Activated naive CD8-positive, alpha-beta T cell treated with anti-CD3 and anti-CD28 coated beads, Interleukin-2, amount 10 ng/mL, durations not matched to agents 7 days and 5 days (primary cell): ENCODE measurements around the gene AP3B1. TPM values are rescaled to one million over a fixed set of nuclear protein-coding genes. Genes with fewer than 3 reads are reported as not detected.

ENCODE experiments used
- ATAC-seq: fragments of 150-1000 bp; cut with Tn5 transposase; one replicate; pipeline ENCODE4 v1.10.0; 2021; ENCODE audit warnings: low read depth, moderate library complexity
- POLR2A ChIA-PET: fragments of 350-600 bp; sonication (Branson Sonifier 250); formaldehyde crosslinking; loops from one replicate; lab custom pipeline; 2021; ENCODE audit warnings: antibody characterized with exemption; lab: Charles Lee
- DNase-seq: peaks from one replicate; pipeline ENCODE4 v3.0.0; 2021
- H3K27ac Mint-ChIP-seq: one replicate; pipeline ENCODE4 v1.8.0; 2022; ENCODE audit warnings: mild to moderate bottlenecking, mixed read lengths
- H3K27me3 Mint-ChIP-seq: one replicate; pipeline ENCODE4 v1.8.0; 2022; ENCODE audit warnings: mild to moderate bottlenecking, moderate library complexity, mixed read lengths
- H3K36me3 Mint-ChIP-seq: one replicate; pipeline ENCODE4 v1.8.0; 2021; ENCODE audit warnings: mild to moderate bottlenecking, mixed read lengths
- H3K4me1 Mint-ChIP-seq: one replicate; pipeline ENCODE4 v1.8.0; 2021; ENCODE audit warnings: mixed read lengths
- H3K4me3 Mint-ChIP-seq: one replicate; pipeline ENCODE4 v1.8.0; 2022; ENCODE audit warnings: mild to moderate bottlenecking, moderate library complexity, mixed read lengths
- H3K9me3 Mint-ChIP-seq: one replicate; pipeline ENCODE4 v1.8.0; 2021; ENCODE audit warnings: mixed read lengths
- total RNA-seq, 2 experiments: library from RNA; stranded (reverse); gene quantifications; one replicate each; pipeline ENCODE4 v1.2.3, GENCODE V29; 2021

AP3B1 gene
- total RNA-seq, 2 experiments from 2014 or later: 39.0 to 41.4 TPM

DNA sequence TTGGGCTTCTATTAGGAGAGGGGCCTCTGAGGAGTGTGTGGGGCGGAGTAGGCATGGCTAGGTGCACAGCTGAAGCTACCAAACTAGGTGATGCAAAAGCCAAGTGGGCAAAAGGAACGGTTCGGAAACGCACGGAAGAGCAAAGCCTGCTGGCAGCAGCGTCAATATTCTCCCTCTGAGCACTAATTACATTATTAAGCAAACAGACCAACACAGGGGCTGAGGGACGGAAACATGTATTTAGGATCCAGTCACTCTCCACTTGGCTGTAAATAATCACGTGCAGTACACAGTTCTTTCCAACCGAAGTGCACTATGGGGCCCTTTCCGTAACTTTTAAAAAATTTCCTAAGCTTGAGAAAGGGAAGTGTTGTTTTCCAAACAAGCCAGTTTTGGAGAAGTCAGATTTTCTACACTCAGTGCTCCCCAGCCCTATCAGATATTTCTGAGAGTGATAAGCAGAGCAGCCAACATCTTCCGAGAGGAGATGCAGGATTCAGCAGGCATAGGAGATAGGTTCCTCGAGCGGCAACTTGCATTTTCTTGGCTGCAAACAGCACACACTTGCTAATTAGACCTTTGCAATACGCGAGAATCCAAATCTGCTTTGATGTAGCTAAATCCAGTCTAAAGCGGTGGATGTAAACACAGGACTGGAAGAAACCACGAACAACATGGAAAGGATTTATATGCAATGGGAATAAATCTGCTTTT is 301.2 kb downstream of the AP3B1 start:
- H3K4me1 Mint-ChIP-seq: peaks cover 2% of the 10 kb centered on the region
- H3K27ac Mint-ChIP-seq: no peak overlapping the region
- DNase-seq (no peak), ATAC-seq (no peak)
- no peaks in the 10 kb centered on the region for H3K27me3 Mint-ChIP-seq
- POLR2A ChIA-PET: no interaction called here
- H3K9me3 Mint-ChIP-seq: no peaks in the 10 kb centered on the region
- no peaks in the 10 kb centered on the region for H3K36me3 Mint-ChIP-seq
- H3K4me3 Mint-ChIP-seq: no peak overlapping the region

DNA sequence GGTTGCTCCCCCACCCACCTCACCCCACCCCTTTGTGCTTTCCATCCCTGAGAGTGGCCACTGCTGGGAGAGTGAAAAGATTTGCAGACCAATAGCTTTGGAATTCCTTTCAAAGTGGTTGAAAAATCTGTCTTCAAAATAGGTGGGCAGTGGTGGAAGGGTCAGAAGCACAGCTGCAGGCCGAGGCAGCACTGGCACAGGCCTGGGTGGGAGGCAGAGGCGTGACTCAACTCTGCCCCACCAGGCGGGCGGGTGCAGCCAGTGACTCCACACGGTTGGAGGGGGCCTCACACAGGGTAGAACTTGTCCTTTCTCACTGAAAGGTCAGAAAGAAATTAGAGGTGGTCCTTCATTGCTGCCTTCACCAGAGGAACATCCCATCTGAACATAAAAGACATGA is 303.4 kb downstream of the AP3B1 start:
- Mint-ChIP-seq H3K27me3 (no peaks in the 10 kb centered on the region), H3K9me3 (no peaks in the 10 kb centered on the region), H3K4me3 (no peak overlapping the region), H3K4me1 (peaks cover 2% of the 10 kb centered on the region), H3K36me3 (no peaks in the 10 kb centered on the region), H3K27ac (no peak overlapping the region)
- POLR2A ChIA-PET: interaction anchor here (0.7 kb wide), 1 partner anchor 10 kb away, joined by 3 read pairs; no protein-coding TSS in a partner anchor
- DNase-seq: no peak
- no peak for ATAC-seq

DNA sequence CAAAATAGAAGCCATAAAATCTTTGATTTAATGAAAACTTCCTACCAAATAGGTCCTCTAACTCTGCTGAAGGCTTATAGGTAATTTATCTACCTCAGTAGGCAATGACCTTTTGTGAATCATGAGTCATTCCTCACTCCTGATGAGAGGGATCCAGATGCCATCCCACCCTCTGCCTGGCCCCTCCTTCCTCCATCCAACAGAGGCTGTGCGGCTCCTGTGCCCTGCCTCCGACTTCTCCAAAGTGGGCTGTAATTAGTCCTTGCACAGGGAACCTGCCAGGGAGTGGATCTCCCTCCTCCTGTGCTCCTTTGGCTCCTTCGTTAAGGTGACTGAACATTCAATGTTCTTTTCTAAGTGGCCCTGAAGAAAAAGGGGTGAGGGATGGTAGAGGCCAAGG is 304.5 kb downstream of the AP3B1 start:
- POLR2A ChIA-PET: no interaction called here
- Mint-ChIP-seq H3K27ac (no peak overlapping the region), H3K4me3 (no peak overlapping the region), H3K9me3 (no peaks in the 10 kb centered on the region), H3K4me1 (peaks cover 2% of the 10 kb centered on the region), H3K36me3 (no peaks in the 10 kb centered on the region), H3K27me3 (no peaks in the 10 kb centered on the region)
- DNase-seq (no peak), ATAC-seq (no peak)

DNA sequence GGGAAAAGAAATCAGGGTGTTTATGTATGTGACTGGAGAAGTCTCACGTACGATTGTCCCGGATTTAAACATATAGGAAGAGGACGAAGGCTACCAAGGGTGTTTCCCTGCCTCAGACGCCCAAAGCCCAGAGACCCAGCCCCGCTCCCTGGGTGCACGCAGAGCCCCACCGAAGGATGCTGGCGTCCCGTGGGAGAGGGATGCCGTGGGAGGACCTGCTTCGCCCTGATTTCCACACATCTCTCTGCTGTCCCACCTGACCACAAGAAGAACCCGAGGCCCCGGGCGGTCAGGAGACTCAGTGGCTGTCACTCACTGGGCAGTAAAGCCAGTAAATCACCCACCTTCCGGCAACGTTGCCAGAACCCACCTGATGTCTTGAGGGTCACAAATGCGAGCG is 306.5 kb downstream of the AP3B1 start:
- Mint-ChIP-seq H3K9me3 (no peaks in the 10 kb centered on the region), H3K27me3 (peaks cover 8% of the 10 kb centered on the region), H3K27ac (no peak overlapping the region), H3K4me1 (no peaks in the 10 kb centered on the region), H3K4me3 (no peak overlapping the region), H3K36me3 (no peaks in the 10 kb centered on the region)
- no peak for ATAC-seq
- POLR2A ChIA-PET: no interaction called here
- no peak for DNase-seq

DNA sequence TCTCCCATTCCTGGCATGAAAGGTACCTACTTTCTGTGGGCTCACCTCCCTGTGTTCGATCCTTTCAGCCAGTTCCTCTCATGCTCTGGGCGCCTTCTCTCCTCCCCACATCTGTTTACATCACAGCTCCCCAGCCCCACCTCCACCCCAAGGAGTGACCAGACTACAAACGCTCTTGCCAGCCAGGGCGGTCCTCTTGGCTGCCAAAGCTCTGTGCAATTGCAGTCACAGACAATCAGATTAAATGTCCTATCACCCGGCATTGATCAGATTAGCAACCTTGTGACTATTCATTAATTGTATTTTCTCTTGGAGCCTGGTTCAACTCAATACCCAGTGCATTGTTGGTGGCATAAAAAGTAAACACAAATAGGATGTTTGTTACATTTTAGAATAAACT is 307.2 kb downstream of the AP3B1 start:
- H3K27me3 Mint-ChIP-seq: peaks cover 10% of the 10 kb centered on the region
- no peak overlapping the region for H3K27ac Mint-ChIP-seq
- H3K4me1 Mint-ChIP-seq: no peaks in the 10 kb centered on the region
- POLR2A ChIA-PET: no interaction called here
- ATAC-seq: no peak
- no peaks in the 10 kb centered on the region for H3K36me3 Mint-ChIP-seq
- no peak overlapping the region for H3K4me3 Mint-ChIP-seq
- no peak for DNase-seq
- no peaks in the 10 kb centered on the region for H3K9me3 Mint-ChIP-seq

DNA sequence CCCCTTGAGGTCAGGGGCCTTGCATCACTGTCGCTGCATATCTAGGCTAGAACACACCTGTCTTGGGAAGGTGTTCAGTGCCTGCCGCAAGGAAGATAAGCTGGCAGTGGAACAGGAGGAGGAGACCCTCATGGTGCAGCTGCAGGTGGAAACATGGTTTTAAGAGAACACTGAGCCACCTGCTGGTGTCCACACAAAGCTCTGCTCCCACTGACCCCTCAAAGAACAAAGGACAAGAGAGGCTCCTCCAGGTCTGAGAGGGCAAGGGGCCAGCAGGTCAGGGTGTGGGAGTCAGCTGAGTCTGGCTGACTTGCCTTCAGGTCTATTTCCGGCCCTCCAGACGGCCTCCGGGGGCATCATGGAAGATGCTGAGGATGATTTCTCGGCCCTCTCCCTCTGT is 308.2 kb downstream of the AP3B1 start:
- POLR2A ChIA-PET: no interaction called here
- no peaks in the 10 kb centered on the region for H3K9me3 Mint-ChIP-seq
- H3K4me3 Mint-ChIP-seq: no peak overlapping the region
- H3K4me1 Mint-ChIP-seq: no peaks in the 10 kb centered on the region
- no peak for DNase-seq
- no peak for ATAC-seq
- no peak overlapping the region for H3K27ac Mint-ChIP-seq
- peaks cover 18% of the 10 kb centered on the region for H3K27me3 Mint-ChIP-seq
- no peaks in the 10 kb centered on the region for H3K36me3 Mint-ChIP-seq

DNA sequence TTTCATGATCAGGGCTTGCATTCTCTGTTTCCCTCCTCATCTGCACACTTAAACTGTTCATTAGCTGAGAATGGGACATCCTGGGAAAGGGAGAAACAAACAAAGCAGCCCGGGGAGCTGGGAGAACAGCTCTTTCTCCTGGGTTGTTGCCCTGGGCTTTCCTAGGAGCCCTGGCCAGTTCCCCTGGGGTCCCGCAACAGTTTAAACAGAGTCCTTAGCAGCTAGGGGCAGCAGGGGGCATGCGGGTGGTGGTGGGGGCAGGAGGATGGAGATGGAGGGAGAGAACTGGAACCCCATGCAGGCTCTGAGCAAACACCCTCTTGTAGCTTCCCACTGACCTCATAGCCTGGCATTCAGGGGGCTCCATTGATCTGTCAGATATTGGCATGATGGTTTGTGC is 309.3 kb downstream of the AP3B1 start:
- Mint-ChIP-seq H3K36me3 (no peaks in the 10 kb centered on the region), H3K27ac (no peak overlapping the region), H3K9me3 (no peaks in the 10 kb centered on the region), H3K27me3 (peaks cover 21% of the 10 kb centered on the region), H3K4me3 (no peak overlapping the region), H3K4me1 (no peaks in the 10 kb centered on the region)
- ATAC-seq: no peak
- no peak for DNase-seq
- POLR2A ChIA-PET: no interaction called here

DNA sequence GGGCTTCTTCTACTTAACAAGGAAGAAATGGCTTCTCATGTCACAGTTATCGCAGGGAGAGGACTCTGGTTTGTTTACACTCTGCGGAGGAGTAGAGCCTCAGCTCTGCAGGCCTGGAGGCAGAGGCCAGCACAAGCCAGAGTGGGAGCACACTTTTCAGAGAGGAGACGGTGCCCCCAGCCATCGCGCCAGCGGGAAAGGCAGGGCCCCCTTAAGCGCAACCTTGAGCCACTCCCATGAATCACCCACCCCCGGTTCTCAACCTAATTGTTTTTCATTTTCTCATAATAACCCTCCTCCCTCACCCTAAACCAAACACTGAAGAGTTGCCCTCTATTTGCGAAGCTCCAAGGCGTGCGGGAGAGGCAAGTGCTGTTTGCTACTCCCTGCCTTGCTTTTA is 309.9 kb downstream of the AP3B1 start:
- ATAC-seq (no peak), DNase-seq (no peak)
- no peaks in the 10 kb centered on the region for H3K36me3 Mint-ChIP-seq
- H3K27me3 Mint-ChIP-seq: peaks cover 27% of the 10 kb centered on the region
- H3K27ac Mint-ChIP-seq: no peak overlapping the region
- no peaks in the 10 kb centered on the region for H3K9me3 Mint-ChIP-seq
- H3K4me3 Mint-ChIP-seq: no peak overlapping the region
- POLR2A ChIA-PET: no interaction called here
- H3K4me1 Mint-ChIP-seq: no peaks in the 10 kb centered on the region

DNA sequence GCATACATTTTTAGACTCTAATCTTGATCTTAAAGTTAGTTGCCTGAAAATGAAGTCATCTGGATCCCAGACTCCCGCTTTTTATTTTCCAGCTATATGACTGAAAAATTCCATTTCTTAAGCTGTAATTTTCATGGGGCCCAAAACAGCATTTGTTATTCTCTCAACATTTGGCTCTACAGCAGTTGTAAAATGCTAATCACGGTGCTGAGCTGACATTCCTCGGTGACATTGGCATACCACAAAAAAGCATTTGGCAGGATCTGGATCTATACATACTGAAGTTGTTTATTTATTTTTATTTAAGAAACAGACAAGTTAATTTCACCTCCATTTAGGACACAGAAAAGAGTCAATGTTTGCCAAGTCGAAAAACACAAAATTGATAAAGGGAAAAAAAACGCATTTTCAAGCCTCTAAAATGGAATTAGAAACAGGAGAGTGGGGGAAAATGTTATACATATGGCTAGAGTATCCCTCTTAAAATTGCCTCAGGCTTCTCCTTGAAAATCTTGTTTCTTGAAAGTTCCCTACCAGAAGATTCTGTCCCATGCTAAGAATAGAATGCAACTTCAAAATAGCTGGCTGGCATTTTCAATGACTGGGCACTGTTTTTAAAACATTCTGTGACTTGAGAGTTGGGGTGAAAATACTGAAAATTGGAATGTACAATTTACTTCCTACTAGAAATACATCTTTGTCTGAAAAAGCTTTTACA is 310.9 kb downstream of the AP3B1 start:
- Mint-ChIP-seq H3K36me3 (no peaks in the 10 kb centered on the region), H3K4me1 (no peaks in the 10 kb centered on the region), H3K27ac (no peak overlapping the region), H3K27me3 (peaks cover 33% of the 10 kb centered on the region), H3K4me3 (no peak overlapping the region), H3K9me3 (no peaks in the 10 kb centered on the region)
- DNase-seq: no peak
- no peak for ATAC-seq
- POLR2A ChIA-PET: no interaction called here

DNA sequence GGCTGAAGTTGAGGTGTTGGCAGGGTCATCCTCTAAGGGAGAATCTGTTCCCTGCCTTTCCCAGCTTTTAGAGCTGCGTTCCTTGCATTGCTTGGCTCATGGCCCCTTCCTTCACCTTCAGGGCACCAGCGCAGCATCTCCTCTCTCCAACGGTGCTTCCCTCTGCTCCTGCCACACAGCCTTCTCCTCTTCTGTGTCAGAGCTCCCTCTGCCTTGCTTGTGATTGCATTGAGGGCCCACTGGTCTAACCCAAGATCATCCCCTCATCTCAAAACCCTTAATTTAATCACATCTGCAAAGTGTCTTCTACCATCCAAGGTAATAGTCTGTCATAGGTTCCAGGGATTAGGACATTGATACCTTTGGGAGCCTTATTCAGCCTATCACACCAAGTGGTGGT is 312.7 kb downstream of the AP3B1 start:
- Mint-ChIP-seq H3K27ac (no peak overlapping the region), H3K27me3 (peaks cover 45% of the 10 kb centered on the region), H3K9me3 (no peaks in the 10 kb centered on the region), H3K4me1 (no peaks in the 10 kb centered on the region), H3K36me3 (no peaks in the 10 kb centered on the region), H3K4me3 (no peak overlapping the region)
- DNase-seq (no peak), ATAC-seq (no peak)
- POLR2A ChIA-PET: no interaction called here

DNA sequence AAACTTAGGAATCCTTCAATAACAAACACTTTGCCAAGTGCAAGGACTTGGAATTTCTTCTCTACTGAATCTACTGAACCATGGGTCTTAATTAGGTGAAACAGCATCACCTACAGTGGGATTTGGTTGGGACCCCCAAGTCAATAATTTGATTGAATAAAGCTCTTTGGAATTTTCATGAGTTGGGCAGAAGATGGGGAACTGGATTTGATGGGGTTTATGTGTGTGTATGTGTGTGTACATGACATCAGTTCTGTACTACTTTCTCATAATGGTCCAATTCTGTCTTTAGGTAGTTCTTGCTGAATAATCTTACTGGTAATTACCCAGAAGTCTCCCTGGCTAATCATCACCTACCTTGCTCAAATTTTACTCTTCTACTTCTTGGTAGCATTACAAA is 319.9 kb downstream of the AP3B1 start:
- DNase-seq (no peak), ATAC-seq (no peak)
- H3K9me3 Mint-ChIP-seq: no peaks in the 10 kb centered on the region
- POLR2A ChIA-PET: no interaction called here
- H3K4me1 Mint-ChIP-seq: peaks cover 10% of the 10 kb centered on the region
- peaks cover 77% of the 10 kb centered on the region for H3K27me3 Mint-ChIP-seq
- H3K36me3 Mint-ChIP-seq: no peaks in the 10 kb centered on the region
- no peak overlapping the region for H3K27ac Mint-ChIP-seq
- H3K4me3 Mint-ChIP-seq: no peak overlapping the region

DNA sequence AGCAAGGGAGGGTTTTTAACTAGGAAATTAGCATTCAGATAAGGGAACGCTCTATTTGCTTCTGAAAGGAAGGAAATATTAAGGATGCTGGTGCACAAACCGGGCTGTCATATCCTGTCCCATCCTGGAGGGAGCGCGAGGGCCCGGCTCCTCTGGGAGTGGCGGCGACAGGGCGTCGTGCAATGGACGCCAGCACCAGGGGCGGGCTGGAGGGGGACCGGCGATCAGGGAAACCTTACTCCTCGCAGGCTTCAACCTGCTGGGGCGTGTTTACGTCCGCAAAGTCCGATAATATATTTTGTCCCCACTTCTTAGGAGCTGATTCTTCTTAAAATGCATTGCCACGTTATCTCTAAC is 321.3 kb downstream of the AP3B1 start:
- Mint-ChIP-seq H3K4me3 (peak overlapping the region; percentile 77), H3K9me3 (no peaks in the 10 kb centered on the region), H3K27ac (no peak overlapping the region), H3K27me3 (peaks cover 76% of the 10 kb centered on the region), H3K36me3 (no peaks in the 10 kb centered on the region), H3K4me1 (peaks cover 10% of the 10 kb centered on the region)
- POLR2A ChIA-PET: no interaction called here
- no peak for ATAC-seq
- DNase-seq: no peak

DNA sequence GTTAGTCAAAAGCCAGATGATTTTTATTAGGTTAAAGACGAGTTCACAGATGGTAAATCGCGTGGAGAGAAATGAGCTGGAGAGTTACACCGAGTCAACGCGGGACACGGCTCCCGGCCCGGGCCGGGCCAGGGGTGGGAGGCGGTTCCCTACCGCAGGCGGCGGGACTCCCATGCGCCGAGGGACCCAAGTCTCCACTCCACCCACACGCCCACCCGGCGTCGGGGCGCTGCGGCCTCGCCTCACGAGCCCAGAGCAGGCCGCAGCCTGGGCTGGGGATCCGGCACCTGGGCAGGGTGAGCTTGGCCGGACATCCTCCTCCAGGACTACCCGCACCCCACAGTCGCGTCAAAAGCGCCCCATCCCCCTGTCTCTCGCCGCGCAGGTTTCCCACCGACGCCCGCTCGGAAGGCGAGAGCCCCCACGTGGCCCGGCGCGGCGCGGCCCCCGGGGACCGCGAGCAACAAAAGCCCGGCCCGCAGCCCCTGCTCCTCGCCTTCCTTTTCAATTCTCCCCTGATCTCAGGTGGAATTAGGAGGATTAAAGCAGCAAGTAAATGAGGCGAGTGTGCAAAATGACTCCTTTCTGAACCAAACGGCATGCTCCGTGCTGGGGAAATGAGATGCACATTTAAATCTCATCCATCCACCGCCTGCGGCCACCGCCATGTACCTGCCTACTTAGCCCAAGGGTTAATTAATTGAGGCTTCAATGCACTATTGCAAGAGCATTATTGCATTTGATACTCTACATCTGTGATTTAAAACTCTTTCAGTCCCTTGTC is 321.8 kb downstream of the AP3B1 start:
- POLR2A ChIA-PET: no interaction called here
- Mint-ChIP-seq H3K4me3 (peak overlapping the region; percentile 77), H3K36me3 (no peaks in the 10 kb centered on the region), H3K4me1 (peaks cover 10% of the 10 kb centered on the region), H3K9me3 (no peaks in the 10 kb centered on the region), H3K27me3 (peaks cover 81% of the 10 kb centered on the region), H3K27ac (no peak overlapping the region)
- peak; percentile 49 for DNase-seq
- peak; percentile 71 for ATAC-seq
